ENCODE data around the gene KIF1B.
"Not testable (repeated sequence)": the region's sequence is repeated elsewhere in the genome, so short reads cannot be mapped to it uniquely, and the experiment has no call there.

KIF1B gene

GRCh38 chr1:10415211-10415930, 205.0 kb downstream of the KIF1B start:
- no peak for ATAC-seq
- no peak for TF ChIP-seq ZFP30 (CRISPR knock-in tag; IDR thresholded peaks at IDR 0.05)
- TF ChIP-seq ARNTL (CRISPR knock-in tag; IDR thresholded peaks at IDR 0.05; ENCODE audit: borderline replicate concordance, low read depth): no peak
- no peak for TF ChIP-seq ZNF8 (CRISPR knock-in tag; IDR thresholded peaks at IDR 0.05)
- TF ChIP-seq SNAI2 (CRISPR knock-in tag; IDR thresholded peaks at IDR 0.05): no peak
- TF ChIP-seq OSR1 (CRISPR knock-in tag; IDR thresholded peaks at IDR 0.05): no peak
- no peak for TF ChIP-seq ZNF565 (CRISPR knock-in tag; conservative IDR thresholded peaks at IDR 0.05; ENCODE audit: low read depth)
- no peak for TF ChIP-seq BACH2 (CRISPR knock-in tag; IDR thresholded peaks at IDR 0.05; ENCODE audit: borderline replicate concordance)
- no peak for TF ChIP-seq ZC3H10 (CRISPR knock-in tag; IDR thresholded peaks at IDR 0.05)
- no peak for TF ChIP-seq POU6F1 (CRISPR knock-in tag; IDR thresholded peaks at IDR 0.05; ENCODE audit: borderline replicate concordance, low read depth)

GRCh38 chr1:10415967-10416366, 205.6 kb downstream of the KIF1B start:
- not testable (repeated sequence) for ATAC-seq

- not testable (repeated sequence) for ATAC-seq
Measured at GRCh38 chr1:10418741-10419140, 208.4 kb downstream of the KIF1B start.

GRCh38 chr1:10419351-10419750, 209.0 kb downstream of the KIF1B start:
- TF ChIP-seq TSHZ2 (CRISPR knock-in tag; IDR thresholded peaks at IDR 0.05) (no peak), ZNF565 (CRISPR knock-in tag; conservative IDR thresholded peaks at IDR 0.05; ENCODE audit: low read depth) (no peak), ESRRG (CRISPR knock-in tag; IDR thresholded peaks at IDR 0.05) (no peak), CREB5 (CRISPR knock-in tag; IDR thresholded peaks at IDR 0.05; ENCODE audit: low read depth) (no peak), GLIS3 (CRISPR knock-in tag; IDR thresholded peaks at IDR 0.05) (no peak), RARB (CRISPR knock-in tag; IDR thresholded peaks at IDR 0.05) (no peak), ZFP30 (CRISPR knock-in tag; IDR thresholded peaks at IDR 0.05) (no peak), PPARA (CRISPR knock-in tag; IDR thresholded peaks at IDR 0.05; ENCODE audit: borderline replicate concordance) (no peak), ZFP3 (CRISPR knock-in tag; IDR thresholded peaks at IDR 0.05) (no peak), ZNF70 (CRISPR knock-in tag; IDR thresholded peaks at IDR 0.05) (no peak), ARNTL (CRISPR knock-in tag; IDR thresholded peaks at IDR 0.05; ENCODE audit: borderline replicate concordance, low read depth) (no peak), TOX (CRISPR knock-in tag; IDR thresholded peaks at IDR 0.05; ENCODE audit: borderline replicate concordance) (no peak), CSRNP3 (CRISPR knock-in tag; IDR thresholded peaks at IDR 0.05) (no peak), PATZ1 (CRISPR knock-in tag; IDR thresholded peaks at IDR 0.05; ENCODE audit: borderline replicate concordance) (no peak), ZNF8 (CRISPR knock-in tag; IDR thresholded peaks at IDR 0.05) (no peak), OSR1 (CRISPR knock-in tag; IDR thresholded peaks at IDR 0.05) (no peak), CSDC2 (CRISPR knock-in tag; IDR thresholded peaks at IDR 0.05) (no peak)
- no peak for ATAC-seq

Data from SK-N-SH treated with all-trans-retinoic acid at 6 μM for 48 hours (cell line).